GM18951 (cell line): Measurements from ENCODE around the gene VSNL1.

ENCODE experiments used
- POLR2A ChIP-seq: IDR thresholded peaks from 4 replicates; pipeline ENCODE4 v1.6.1; 2011; ENCODE audit warnings: mild to moderate bottlenecking; ENCODE audit not compliant: insufficient read length, insufficient read depth; ENCODE audit errors: extremely low read depth
- in situ Hi-C: fragments of 300-500 bp; cut with MboI; formaldehyde crosslinking; loops from one replicate; pipeline ENCODE4 v1.12.0; 2022; ENCODE audit warnings: low sequenced_read_pairs, mixed read lengths, inconsistent platforms; ENCODE audit not compliant: unreplicated experiment

The VSNL1 gene

DNA sequence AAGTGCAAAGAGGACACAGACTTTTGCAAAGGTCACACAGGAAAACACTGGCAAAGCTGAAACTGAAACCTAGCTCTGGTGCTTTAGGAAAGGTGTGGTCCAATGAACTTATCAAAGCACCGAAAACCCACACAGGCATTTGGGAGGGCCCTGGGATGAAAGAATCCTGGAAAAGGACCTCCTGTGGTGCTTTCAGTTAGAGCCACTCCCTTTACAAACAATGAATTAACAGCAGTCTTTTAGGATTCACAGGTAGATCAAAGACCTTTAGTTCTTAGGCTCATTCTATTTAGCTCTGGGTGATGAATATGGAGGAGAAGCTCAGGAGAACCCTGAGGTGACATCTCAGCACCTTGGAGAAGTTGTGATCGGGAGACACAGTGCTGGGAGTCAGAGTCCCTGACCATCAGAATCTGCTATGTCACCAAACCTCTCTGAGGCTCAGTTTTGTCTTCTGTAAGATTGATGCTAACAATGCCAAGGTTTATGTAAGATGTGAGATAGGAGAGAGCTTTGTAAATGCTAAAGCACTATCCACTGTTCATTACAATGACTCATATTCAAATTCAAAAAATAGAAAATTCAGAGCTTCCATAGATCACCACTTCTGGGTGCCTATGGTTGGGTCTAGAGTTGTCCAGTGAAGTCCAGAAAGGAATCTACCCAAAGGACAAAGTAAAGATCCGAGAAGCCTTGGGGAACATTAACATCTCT lies 39.3 kb downstream of the VSNL1 start:
- in situ Hi-C loops, result no loop called here

DNA sequence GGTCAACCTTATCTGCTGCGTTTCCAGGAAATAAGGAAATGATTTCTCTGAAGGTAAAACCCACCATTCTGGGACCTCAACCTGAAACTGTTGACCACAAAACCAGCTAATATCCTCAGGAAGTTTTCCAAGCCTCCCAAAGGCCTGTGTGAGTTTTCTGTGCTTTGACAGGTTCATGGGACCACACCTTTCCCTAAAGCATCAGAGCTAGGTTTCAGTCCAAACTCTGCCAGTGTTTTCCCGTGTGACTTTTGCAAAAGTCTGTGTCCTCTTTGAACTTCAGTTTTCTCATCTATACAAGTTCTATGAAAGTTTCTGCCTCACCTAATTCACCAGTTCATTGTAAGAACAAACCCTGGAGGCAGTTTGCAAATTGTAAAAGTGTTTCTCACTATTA lies 39.8 kb downstream of the VSNL1 start:
- in situ Hi-C loops, result no loop called here
- TF ChIP-seq POLR2A, result no peak

More for the DNA sequence above, 39.3 kb downstream of the VSNL1 start:
- no peak for TF ChIP-seq POLR2A

DNA sequence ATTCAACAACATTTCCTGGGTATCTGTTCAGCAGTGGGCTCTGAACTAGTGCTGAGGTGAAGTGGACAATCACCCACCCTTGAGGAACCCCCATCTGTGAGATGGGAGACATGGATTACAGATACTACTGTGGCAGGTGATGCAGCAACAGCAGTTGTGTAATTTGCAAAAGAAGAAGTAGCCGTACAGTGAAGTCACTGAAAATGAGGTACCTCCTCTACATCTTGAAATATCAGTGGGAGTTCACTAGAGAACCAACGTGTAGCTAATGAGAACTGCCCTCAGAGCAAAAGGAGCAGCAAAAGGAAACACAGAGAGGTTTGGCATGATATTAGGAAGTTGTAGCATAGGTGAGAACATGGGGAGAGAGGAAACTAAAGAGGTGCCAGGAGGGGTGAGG lies 41.3 kb downstream of the VSNL1 start:
- TF ChIP-seq POLR2A, result no peak
- in situ Hi-C loops, result no loop called here

DNA sequence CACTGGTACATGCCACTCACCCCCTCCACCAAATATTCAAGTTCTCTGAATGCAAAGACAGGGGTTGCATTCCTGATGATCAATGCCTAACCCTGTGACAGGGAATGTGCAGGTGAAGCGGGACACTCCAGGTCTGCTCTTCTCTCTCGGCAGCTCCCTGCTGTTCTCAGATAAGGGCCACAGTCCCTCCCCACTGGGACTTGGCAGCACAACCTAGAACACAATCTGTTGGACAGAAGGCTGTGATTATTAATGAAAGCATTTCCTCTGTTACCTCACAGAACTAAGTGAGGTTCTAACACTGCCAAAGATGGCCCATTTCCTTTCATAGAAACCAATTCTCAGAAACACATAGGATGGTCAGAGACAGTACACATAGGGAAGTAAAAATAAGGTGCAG lies 42.7 kb downstream of the VSNL1 start:
- TF ChIP-seq POLR2A, result no peak
- in situ Hi-C loops, result no loop called here

DNA sequence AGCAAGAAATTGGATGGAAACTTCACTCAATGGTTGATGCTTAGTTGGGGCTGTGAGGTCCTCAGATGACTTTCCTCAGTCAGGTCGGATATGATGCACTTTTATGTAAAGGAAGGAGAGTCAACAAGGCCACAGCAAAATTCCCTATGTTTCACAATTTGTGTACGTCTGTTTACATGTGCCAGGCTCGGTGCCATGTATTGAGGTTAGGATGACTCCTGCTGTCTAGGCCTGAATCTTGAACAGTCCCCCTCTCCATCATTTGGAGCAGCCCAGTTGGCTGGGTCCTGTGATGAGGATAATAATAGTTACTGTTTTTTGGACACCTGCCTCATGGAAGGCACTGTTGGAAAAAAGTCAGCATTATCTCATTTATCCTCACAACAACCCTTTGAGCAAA lies 43.1 kb downstream of the VSNL1 start:
- in situ Hi-C loops, result no loop called here
- no peak for TF ChIP-seq POLR2A

DNA sequence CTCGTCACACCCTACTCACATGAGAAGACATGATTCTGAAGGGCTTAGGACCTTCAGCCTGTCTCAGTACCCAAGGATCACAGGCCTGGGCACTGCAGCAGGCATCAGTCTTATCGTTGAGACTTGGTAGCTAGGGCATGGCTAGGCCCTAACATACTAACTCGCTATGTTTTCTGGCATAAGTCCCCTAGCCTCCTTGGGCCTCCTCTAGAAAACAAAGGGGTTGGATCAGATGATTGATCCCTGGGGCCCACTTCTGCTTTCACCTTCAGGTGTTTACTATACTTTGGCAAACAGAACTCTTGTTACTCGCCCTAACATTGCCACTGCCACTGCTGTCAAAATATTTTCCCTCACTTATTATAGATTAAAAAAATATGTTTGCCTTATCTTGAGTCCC lies 44.2 kb downstream of the VSNL1 start:
- in situ Hi-C loops, result no loop called here
- TF ChIP-seq POLR2A, result no peak

DNA sequence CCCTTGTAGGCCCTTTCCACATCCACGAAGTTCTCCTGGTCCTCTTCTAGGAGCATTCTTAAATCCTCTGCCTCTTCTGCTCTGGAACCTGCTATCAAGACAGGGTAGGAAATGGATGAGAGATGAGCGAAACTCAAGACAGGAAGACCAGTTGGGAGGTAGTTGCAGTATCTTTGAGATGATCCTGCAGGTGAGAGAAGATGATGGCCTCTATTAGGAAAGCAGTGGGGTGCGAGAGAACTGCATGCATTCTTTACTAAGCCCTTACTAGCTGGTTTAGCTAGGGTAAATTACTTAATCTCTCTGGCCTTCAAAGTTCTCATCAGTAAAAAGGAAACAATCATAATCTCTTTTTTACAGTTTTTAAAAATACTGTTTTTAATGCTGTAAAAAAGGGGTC lies 47.0 kb downstream of the VSNL1 start:
- in situ Hi-C loops, result no loop called here
- no peak for TF ChIP-seq POLR2A

DNA sequence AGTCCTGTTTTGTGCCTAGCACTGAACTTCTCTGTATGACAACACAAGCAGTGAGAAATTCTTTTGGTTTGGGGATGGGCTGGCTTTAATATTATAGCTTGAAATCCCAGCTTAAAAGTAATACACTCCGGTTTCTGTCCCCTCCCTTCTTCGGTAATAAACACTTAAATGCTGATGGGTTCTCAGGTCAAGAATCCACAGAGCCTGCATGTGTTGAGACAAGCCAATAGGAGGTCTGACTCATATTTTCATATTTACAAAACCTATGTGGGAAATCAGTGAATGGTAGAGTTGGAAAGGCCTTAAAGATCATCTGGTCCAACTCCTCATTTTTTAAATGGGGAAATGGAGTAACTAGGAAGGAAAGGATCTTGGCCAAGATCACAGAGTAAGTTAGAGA lies 47.5 kb downstream of the VSNL1 start:
- no peak for TF ChIP-seq POLR2A
- in situ Hi-C loops, result no loop called here

DNA sequence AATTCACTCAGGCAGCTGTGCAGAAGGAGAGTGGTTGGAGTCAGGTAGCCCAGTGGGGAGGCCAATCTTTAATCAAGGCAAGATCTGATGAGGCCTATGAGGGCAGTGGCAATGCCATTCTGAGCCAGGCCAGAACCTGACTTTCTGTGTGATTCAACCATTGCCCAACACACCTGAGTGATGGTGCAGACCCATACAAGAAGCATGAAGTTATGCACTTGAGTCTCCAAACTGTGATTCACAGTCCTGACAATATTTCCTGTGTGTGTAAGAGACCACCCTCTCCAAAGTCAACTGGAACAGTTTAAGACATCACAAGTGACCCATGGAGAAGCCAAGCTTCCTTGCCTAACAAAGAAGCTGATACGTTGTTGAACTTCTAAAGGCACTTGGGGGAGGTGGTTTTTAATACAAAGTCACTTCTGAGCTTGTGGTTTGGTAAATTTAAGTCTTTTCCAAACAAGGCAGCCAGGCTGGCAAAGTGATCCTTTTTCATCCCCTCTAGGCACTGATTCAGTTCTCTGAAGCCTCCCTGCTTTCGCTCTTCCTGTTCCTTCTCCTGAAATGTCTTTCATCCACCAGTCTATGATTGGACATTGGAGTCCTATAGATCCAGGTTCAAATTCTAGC lies 49.0 kb downstream of the VSNL1 start:
- TF ChIP-seq POLR2A, result no peak
- in situ Hi-C loops, result no loop called here

DNA sequence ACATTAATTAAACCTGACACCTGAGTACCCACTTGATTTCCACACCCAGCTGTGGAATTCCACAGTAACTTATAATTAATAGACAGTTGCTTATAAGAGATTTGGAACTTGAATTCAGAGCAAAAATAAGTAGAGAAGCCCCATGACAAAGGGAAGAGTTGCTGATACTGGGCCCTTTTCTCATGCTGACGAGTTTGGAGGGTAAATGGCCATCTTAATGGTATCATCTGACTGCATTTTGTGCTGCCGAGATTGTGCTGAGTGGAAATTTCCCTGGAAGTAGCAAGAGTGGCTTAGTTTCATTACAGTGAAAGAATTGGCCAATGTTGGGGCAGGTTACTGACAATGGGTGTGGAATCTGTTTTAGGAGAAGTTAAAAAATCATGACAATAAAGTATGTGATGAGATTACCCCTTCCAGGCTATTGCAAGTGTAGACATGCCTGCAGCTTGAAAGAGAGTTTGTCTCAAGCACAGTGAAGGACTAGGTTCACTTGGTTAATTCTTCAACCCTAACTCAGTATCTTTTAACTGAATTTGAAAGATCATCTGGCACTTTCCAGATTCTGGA lies 49.9 kb downstream of the VSNL1 start:
- in situ Hi-C loops, result no loop called here

DNA sequence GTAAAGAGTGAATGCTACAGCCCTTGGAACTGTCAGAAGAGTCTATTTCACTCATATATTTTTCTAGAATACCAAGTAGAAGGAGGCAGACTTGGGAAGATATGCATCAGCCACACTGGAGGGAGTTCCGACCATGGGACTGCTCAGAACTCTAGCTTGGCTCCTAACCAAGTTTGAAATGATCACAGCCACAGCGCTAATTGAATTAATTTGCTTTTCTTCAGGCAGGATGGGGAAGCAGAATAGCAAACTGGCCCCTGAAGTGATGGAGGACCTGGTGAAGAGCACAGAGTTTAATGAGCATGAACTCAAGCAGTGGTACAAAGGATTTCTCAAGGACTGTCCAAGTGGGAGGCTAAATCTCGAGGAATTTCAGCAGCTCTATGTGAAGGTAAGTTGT lies 51.4 kb downstream of the VSNL1 start:
- TF ChIP-seq POLR2A, result no peak
- in situ Hi-C loops, result no loop called here

More for the DNA sequence above, 49.9 kb downstream of the VSNL1 start:
- TF ChIP-seq POLR2A, result no peak

DNA sequence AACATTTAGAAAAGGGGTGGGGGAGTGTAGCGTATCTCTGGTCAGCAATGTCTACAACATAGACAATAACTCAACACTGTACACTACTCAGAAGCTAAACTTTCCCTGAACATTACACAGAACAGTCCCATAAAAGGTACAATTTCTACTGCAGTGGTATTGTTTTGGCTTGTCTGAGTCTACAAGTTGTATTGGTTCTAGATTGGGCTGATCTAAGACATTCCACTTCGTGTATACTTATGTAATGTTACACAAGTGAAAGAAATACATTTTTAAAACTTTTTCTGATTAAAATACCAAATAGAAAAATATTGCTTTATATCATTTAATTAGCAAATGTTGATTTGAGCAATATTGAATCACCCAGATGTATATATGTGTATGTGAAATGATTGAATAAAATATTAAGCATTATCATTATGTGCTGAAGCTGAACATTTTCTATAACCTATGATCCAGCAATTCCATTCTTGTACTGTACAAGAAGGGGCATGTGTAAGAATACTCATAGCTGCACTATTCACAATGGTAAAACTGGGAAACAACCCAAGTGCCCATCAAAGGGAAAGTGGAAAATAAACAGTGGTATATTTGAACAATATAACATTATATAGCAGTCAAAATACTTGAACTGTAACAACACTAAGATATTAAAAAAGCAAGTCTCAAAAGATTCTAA lies 52.4 kb downstream of the VSNL1 start:
- in situ Hi-C loops, result no loop called here
- no peak for TF ChIP-seq POLR2A

DNA sequence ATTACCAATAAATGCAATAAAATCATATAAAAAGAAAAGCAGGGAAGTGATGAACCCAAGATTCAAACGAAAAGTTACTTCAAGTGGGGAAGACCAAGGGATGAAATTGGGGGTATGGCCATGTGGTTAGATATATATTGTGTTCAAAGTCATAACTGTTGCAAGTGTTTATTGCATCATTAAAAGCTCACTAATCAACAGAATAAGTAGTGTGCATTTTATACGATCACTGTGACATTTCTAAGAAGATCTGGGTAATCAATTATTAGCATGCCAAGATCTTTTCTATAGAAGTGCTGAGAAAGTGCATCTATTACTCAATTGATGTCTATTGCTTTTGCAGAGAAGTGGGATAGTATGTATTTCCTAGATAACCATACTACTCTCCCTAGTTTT lies 52.9 kb downstream of the VSNL1 start:
- no peak for TF ChIP-seq POLR2A
- in situ Hi-C loops, result no loop called here
